ENCODE results near the gene RPS10. TPM values are rescaled to one million over a fixed set of nuclear protein-coding genes. Genes with fewer than 3 reads are reported as not detected.

Gene RPS10
- polyA plus RNA-seq, 6 donors from 2014 or later = 1,403 to 2,423 (median 1,715) TPM

GRCh38 chr6:34438705-34439104, 12.8 kb upstream of the RPS10 start:
- H3K27me3 Mint-ChIP-seq = no peaks in the 10 kb centered on the region
- no peak for ATAC-seq (ENCODE audit: low read depth in 2 of 2)
- H3K4me3 Mint-ChIP-seq = no peak overlapping the region
- no peak for DNase-seq
- no peak overlapping the region for H3K27ac Mint-ChIP-seq
- no peaks in the 10 kb centered on the region for H3K36me3 Mint-ChIP-seq
- peaks cover 0 to 7% (median 0%) of the 10 kb centered on the region in 7 donors for H3K9me3 Mint-ChIP-seq
- peaks cover 5 to 7% (median 6%) of the 10 kb centered on the region in 3 donors for H3K4me1 Mint-ChIP-seq

- DNase-seq = no peak
- no peaks in the 10 kb centered on the region for H3K36me3 Mint-ChIP-seq
- H3K27ac Mint-ChIP-seq = no peak overlapping the region
- no peak overlapping the region for H3K4me3 Mint-ChIP-seq
- no peaks in the 10 kb centered on the region for H3K27me3 Mint-ChIP-seq
- no peak for ATAC-seq (ENCODE audit: low read depth in 2 of 2)
- peaks cover 5 to 7% (median 6%) of the 10 kb centered on the region in 3 donors for H3K4me1 Mint-ChIP-seq
- peaks cover 0 to 7% (median 0%) of the 10 kb centered on the region in 7 donors for H3K9me3 Mint-ChIP-seq
These were observed 11.7 kb upstream of the RPS10 start for GRCh38 chr6:34437644-34437970.

- H3K27me3 Mint-ChIP-seq = no peaks in the 10 kb centered on the region
- H3K27ac Mint-ChIP-seq = no peak overlapping the region
- H3K36me3 Mint-ChIP-seq = no peaks in the 10 kb centered on the region
- ATAC-seq (ENCODE audit: low read depth in 2 of 2) (no peak), DNase-seq (no peak)
- H3K4me3 Mint-ChIP-seq = no peak overlapping the region
- peaks cover 0 to 7% (median 0%) of the 10 kb centered on the region in 7 donors for H3K9me3 Mint-ChIP-seq
- H3K4me1 Mint-ChIP-seq = peaks cover 5 to 7% (median 6%) of the 10 kb centered on the region in 3 donors
These were observed 11.2 kb upstream of the RPS10 start for GRCh38 chr6:34436803-34437643.

GRCh38 chr6:34435916-34436315, 10.0 kb upstream of the RPS10 start:
- H3K4me3 Mint-ChIP-seq = no peak overlapping the region
- ATAC-seq (ENCODE audit: low read depth in 2 of 2) (no peak), DNase-seq (no peak)
- H3K27me3 Mint-ChIP-seq = no peaks in the 10 kb centered on the region
- peaks cover 0 to 7% (median 0%) of the 10 kb centered on the region in 7 donors for H3K9me3 Mint-ChIP-seq
- H3K27ac Mint-ChIP-seq = no peak overlapping the region
- peaks cover 0 to 2% (median 0%) of the 10 kb centered on the region in 3 donors for H3K4me1 Mint-ChIP-seq
- H3K36me3 Mint-ChIP-seq = no peaks in the 10 kb centered on the region

GRCh38 chr6:34425132-34425497, 754 bp downstream of the RPS10 start:
- H3K27ac Mint-ChIP-seq = peak overlapping the region; percentile 97 to 100 (median 98)
- ATAC-seq (ENCODE audit: low read depth in 2 of 2) = no peak
- H3K4me3 Mint-ChIP-seq = peak overlapping the region; percentile 95 to 100 (median 99)
- no peak for DNase-seq
- peaks cover 0 to 5% of the 10 kb centered on the region in 2 donors for H3K36me3 Mint-ChIP-seq
- H3K4me1 Mint-ChIP-seq = peaks cover 17 to 36% (median 18%) of the 10 kb centered on the region in 3 donors
- H3K27me3 Mint-ChIP-seq = no peaks in the 10 kb centered on the region
- H3K9me3 Mint-ChIP-seq = no peaks in the 10 kb centered on the region

- Mint-ChIP-seq H3K27ac (peak overlapping the region; percentile 97 to 100 (median 98)), H3K27me3 (no peaks in the 10 kb centered on the region), H3K4me1 (peaks cover 17 to 36% (median 18%) of the 10 kb centered on the region in 3 donors), H3K9me3 (no peaks in the 10 kb centered on the region), H3K4me3 (peak overlapping the region; percentile 95 to 100 (median 99)), H3K36me3 (peaks cover 0 to 5% of the 10 kb centered on the region in 2 donors)
- ATAC-seq (ENCODE audit: low read depth in 2 of 2) (no peak), DNase-seq (no peak)
These were observed 1.4 kb downstream of the RPS10 start for GRCh38 chr6:34424200-34425131.

- Mint-ChIP-seq H3K4me3 (peak overlapping the region in 4 of 8 donors; percentile 16 to 100 (median 46)), H3K9me3 (no peaks in the 10 kb centered on the region), H3K27me3 (no peaks in the 10 kb centered on the region), H3K4me1 (peaks cover 17 to 36% (median 22%) of the 10 kb centered on the region in 3 donors), H3K36me3 (peaks cover 5% of the 10 kb centered on the region in 2 donors), H3K27ac (peak overlapping the region in 2 of 6 donors; percentile 74 to 84)
- no peak for ATAC-seq (ENCODE audit: low read depth in 2 of 2)
- no peak for DNase-seq
These were observed 2.6 kb downstream of the RPS10 start for GRCh38 chr6:34423254-34423653.

GRCh38 chr6:34418367-34418766, 7.5 kb downstream of the RPS10 start:
- DNase-seq (no peak), ATAC-seq (ENCODE audit: low read depth in 2 of 2) (no peak)
- Mint-ChIP-seq H3K27me3 (no peaks in the 10 kb centered on the region), H3K4me1 (peaks cover 8 to 17% (median 12%) of the 10 kb centered on the region in 3 donors), H3K4me3 (peak overlapping the region in 1 of 8 donors; percentile 11), H3K9me3 (no peaks in the 10 kb centered on the region), H3K36me3 (peaks cover 0 to 7% of the 10 kb centered on the region in 2 donors), H3K27ac (peak overlapping the region in 4 of 6 donors; percentile 2 to 63 (median 24))

- peaks cover 8 to 13% (median 12%) of the 10 kb centered on the region in 3 donors for H3K4me1 Mint-ChIP-seq
These were observed 8.9 kb downstream of the RPS10 start for GRCh38 chr6:34416877-34417371.

GRCh38 chr6:34414999-34415858, 10.6 kb downstream of the RPS10 start:
- Mint-ChIP-seq H3K9me3 (no peaks in the 10 kb centered on the region), H3K4me1 (peaks cover 4 to 8% (median 5%) of the 10 kb centered on the region in 3 donors), H3K27me3 (no peaks in the 10 kb centered on the region), H3K4me3 (no peak overlapping the region), H3K36me3 (peaks cover 0 to 7% of the 10 kb centered on the region in 2 donors), H3K27ac (peak overlapping the region in 1 of 6 donors; percentile 75)
- peak; percentile 58 for DNase-seq
- ATAC-seq (ENCODE audit: low read depth in 2 of 2) = peak; percentile 93 to 98

More at GRCh38 chr6:34416877-34417371, 8.9 kb downstream of the RPS10 start:
- Mint-ChIP-seq H3K9me3 (no peaks in the 10 kb centered on the region), H3K36me3 (peaks cover 0 to 7% of the 10 kb centered on the region in 2 donors), H3K27me3 (no peaks in the 10 kb centered on the region), H3K4me3 (no peak overlapping the region), H3K27ac (peak overlapping the region in 2 of 6 donors; percentile 5 to 42)
- DNase-seq (no peak), ATAC-seq (ENCODE audit: low read depth in 2 of 2) (no peak)

- DNase-seq (no peak), ATAC-seq (ENCODE audit: low read depth in 2 of 2) (no peak)
- Mint-ChIP-seq H3K4me3 (no peak overlapping the region), H3K4me1 (peaks cover 3 to 8% (median 5%) of the 10 kb centered on the region in 3 donors), H3K27ac (no peak overlapping the region), H3K36me3 (no peaks in the 10 kb centered on the region), H3K9me3 (no peaks in the 10 kb centered on the region), H3K27me3 (no peaks in the 10 kb centered on the region)
These were observed 13.1 kb downstream of the RPS10 start for GRCh38 chr6:34412643-34413214.

GRCh38 chr6:34412016-34412415, 13.9 kb downstream of the RPS10 start:
- no peaks in the 10 kb centered on the region for H3K27me3 Mint-ChIP-seq
- peaks cover 3 to 8% (median 5%) of the 10 kb centered on the region in 3 donors for H3K4me1 Mint-ChIP-seq
- no peak overlapping the region for H3K4me3 Mint-ChIP-seq
- H3K36me3 Mint-ChIP-seq = no peaks in the 10 kb centered on the region
- peak overlapping the region in 2 of 6 donors; percentile 27 to 81 for H3K27ac Mint-ChIP-seq
- DNase-seq = no peak
- H3K9me3 Mint-ChIP-seq = no peaks in the 10 kb centered on the region
- no peak for ATAC-seq (ENCODE audit: low read depth in 2 of 2)

All from naive B cell (primary cell).